Measurements from ENCODE around the gene SEMA3B. TPM values are rescaled to one million over a fixed set of nuclear protein-coding genes. Genes with fewer than 3 reads are reported as not detected.

The SEMA3B gene
- total RNA-seq, 1 experiment from 2014 or later = 6.4 TPM

DNA sequence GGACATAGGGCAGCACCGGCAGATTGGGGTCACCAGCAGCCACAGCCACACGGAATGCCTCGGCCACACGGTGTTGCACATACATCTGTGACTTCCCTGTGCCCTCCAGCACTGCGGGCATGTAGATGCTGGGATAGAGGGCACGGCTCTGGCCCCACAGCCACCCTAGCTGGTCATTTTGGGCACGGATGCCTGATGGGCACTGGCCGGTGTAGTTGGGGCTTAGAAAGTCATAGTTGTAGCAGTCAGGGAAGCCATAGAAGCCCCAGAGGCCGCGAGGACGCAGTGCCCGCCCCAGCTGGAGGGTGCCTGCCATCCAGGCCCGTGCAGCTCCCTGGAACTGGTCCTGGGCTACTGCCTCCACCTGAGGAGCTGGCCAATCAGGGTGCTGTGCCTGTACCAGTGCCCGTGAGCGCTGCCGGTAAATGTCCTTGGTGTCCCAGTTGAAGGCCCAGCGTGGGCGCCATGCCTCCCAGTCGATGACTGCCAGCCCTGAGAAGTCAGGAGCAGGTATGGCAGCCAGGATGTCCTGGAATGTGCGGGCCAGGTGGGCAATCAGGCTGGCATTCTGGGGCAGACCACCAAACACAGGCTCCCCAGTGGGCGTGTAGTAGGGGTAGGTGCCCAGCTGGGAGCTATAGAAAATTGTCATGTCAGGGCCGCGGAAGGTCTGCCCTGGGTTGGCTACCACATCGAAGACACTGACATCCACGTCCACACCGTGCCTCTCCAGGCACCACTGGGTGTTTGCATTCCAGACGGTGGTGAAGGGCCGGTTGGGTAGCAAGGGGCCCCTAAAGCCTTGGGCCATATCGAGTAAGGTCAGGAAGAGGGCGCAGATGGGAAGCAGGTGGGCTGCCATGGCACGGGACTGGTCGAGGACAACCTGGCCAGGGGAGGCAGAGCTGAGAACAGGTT is 33.4 kb downstream of the SEMA3B start:
- Histone ChIP-seq H4K91ac (ENCODE audit: insufficient read length, low read depth, low read length) (no peak overlapping the region), H3K14ac (ENCODE audit: insufficient read depth, low read length) (no peak overlapping the region), H3K9ac (ENCODE audit: extremely low read depth, insufficient read length, low read length) (no peak overlapping the region), H2AFZ (ENCODE audit: low read length) (no peak overlapping the region), H3K4ac (ENCODE audit: low read depth, low read length) (no peak overlapping the region), H3K56ac (ENCODE audit: insufficient read length, low read depth, low read length) (no peak overlapping the region), H3K4me1 (ENCODE audit: insufficient read depth, low read length) (no peaks in the 10 kb centered on the region), H4K5ac (ENCODE audit: insufficient read length, low read depth, low read length) (no peak overlapping the region), H3T11ph (ENCODE audit: low read length) (no peak overlapping the region), H2BK5ac (ENCODE audit: insufficient read length, low read length) (no peak overlapping the region), H2BK20ac (ENCODE audit: low read depth, low read length, poor library complexity, severe bottlenecking) (no peak overlapping the region), H2BK120ac (ENCODE audit: low read depth, low read length, poor library complexity, severe bottlenecking) (no peak overlapping the region), H3K18ac (ENCODE audit: insufficient read length, low read depth, low read length) (no peak overlapping the region), H2AK5ac (ENCODE audit: insufficient read length, low read length) (no peak overlapping the region), H3K27me3 (ENCODE audit: insufficient read depth, low read length) (no peaks in the 10 kb centered on the region), H3K23me2 (ENCODE audit: insufficient read length, low read depth, low read length, poor library complexity, severe bottlenecking) (peaks cover 6% of the 10 kb centered on the region), H3K9me3 (ENCODE audit: control insufficient read depth, low read depth, low read length) (no peaks in the 10 kb centered on the region), H2BK12ac (ENCODE audit: insufficient read length, low read depth, low read length) (no peak overlapping the region), H4K8ac (replicated peaks; ENCODE audit: insufficient read length, low read depth, low read length) (no peak overlapping the region), H3K79me2 (ENCODE audit: insufficient read depth, low read length) (no peaks in the 10 kb centered on the region), H3K79me1 (ENCODE audit: insufficient read depth, low read depth, low read length, poor library complexity, severe bottlenecking) (no peaks in the 10 kb centered on the region), H4K20me1 (ENCODE audit: control insufficient read depth, insufficient read depth, insufficient read length) (no peaks in the 10 kb centered on the region), H2BK15ac (ENCODE audit: low read depth, low read length) (no peak overlapping the region), H3K27ac (ENCODE audit: insufficient read length, low read depth, low read length) (no peak overlapping the region), H3K23ac (ENCODE audit: insufficient read length, low read depth, low read length) (no peak overlapping the region), H3K4me2 (ENCODE audit: insufficient read depth, insufficient read length, low read length) (no peak overlapping the region)
- peaks cover 0 to 2% (median 2%) of the 10 kb centered on the region in 3 experiments; a peak in 1 of 7 replicates for H3K36me3 Mint-ChIP-seq (ENCODE audit: insufficient read depth in 1 of 3, low read depth in 3 of 3)
- no peak overlapping the region for H3K4me3 Mint-ChIP-seq
- H3K27me3 Mint-ChIP-seq (ENCODE audit: low read depth) = no peaks in the 10 kb centered on the region
- peak overlapping the region in 2 of 3 experiments; percentile 82 to 86; a peak in 4 of 7 replicates for H3K27ac Mint-ChIP-seq
- H3K4me1 Mint-ChIP-seq = peaks cover 25 to 27% of the 10 kb centered on the region in 2 experiments
- peaks cover 8 to 17% of the 10 kb centered on the region in 2 experiments for H3K9me3 Mint-ChIP-seq
- no peak for DNase-seq
- TF ChIP-seq, protein P1, sequence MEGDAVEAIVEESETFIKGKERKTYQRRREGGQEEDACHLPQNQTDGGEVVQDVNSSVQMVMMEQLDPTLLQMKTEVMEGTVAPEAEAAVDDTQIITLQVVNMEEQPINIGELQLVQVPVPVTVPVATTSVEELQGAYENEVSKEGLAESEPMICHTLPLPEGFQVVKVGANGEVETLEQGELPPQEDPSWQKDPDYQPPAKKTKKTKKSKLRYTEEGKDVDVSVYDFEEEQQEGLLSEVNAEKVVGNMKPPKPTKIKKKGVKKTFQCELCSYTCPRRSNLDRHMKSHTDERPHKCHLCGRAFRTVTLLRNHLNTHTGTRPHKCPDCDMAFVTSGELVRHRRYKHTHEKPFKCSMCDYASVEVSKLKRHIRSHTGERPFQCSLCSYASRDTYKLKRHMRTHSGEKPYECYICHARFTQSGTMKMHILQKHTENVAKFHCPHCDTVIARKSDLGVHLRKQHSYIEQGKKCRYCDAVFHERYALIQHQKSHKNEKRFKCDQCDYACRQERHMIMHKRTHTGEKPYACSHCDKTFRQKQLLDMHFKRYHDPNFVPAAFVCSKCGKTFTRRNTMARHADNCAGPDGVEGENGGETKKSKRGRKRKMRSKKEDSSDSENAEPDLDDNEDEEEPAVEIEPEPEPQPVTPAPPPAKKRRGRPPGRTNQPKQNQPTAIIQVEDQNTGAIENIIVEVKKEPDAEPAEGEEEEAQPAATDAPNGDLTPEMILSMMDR (conservative IDR thresholded peaks at IDR 0.05) = no peak
- WGBS (ENCODE audit: extremely low coverage, insufficient read length, low lambda C conversion rate) = no CpG with 5 or more reads among the region's 32 CpGs
